Measurements from ENCODE around the gene KCNH2.

KCNH2 gene

GRCh38 chr7:150939466-150939865 lies 38.7 kb downstream of the KCNH2 start:
- TF ChIP-seq, protein P1, sequence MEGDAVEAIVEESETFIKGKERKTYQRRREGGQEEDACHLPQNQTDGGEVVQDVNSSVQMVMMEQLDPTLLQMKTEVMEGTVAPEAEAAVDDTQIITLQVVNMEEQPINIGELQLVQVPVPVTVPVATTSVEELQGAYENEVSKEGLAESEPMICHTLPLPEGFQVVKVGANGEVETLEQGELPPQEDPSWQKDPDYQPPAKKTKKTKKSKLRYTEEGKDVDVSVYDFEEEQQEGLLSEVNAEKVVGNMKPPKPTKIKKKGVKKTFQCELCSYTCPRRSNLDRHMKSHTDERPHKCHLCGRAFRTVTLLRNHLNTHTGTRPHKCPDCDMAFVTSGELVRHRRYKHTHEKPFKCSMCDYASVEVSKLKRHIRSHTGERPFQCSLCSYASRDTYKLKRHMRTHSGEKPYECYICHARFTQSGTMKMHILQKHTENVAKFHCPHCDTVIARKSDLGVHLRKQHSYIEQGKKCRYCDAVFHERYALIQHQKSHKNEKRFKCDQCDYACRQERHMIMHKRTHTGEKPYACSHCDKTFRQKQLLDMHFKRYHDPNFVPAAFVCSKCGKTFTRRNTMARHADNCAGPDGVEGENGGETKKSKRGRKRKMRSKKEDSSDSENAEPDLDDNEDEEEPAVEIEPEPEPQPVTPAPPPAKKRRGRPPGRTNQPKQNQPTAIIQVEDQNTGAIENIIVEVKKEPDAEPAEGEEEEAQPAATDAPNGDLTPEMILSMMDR (IDR thresholded peaks at IDR 0.05; ENCODE audit: insufficient read depth, low read length, poor library complexity, severe bottlenecking), result no peak
- H3K4me3 ChIP-seq (replicated peaks; ENCODE audit: low read depth, low read length), result no peak overlapping the region
- no peak for DNase-seq (ENCODE audit: extremely low read depth, insufficient read length)

GRCh38 chr7:150939052-150939451 lies 39.1 kb downstream of the KCNH2 start:
- Histone ChIP-seq H3K36me3 (ENCODE audit: control insufficient read depth, insufficient read depth, low read length) (no peaks in the 10 kb centered on the region), H3K4me3 (replicated peaks; ENCODE audit: low read depth, low read length) (no peak overlapping the region), H3K27me3 (replicated peaks; ENCODE audit: control insufficient read depth, insufficient read depth, low read length) (no peaks in the 10 kb centered on the region)
- no peak for DNase-seq (ENCODE audit: extremely low read depth, insufficient read length)
- TF ChIP-seq, protein P1 (IDR thresholded peaks at IDR 0.05; ENCODE audit: insufficient read depth, low read length, poor library complexity, severe bottlenecking), result no peak

More at GRCh38 chr7:150939466-150939865, 38.7 kb downstream of the KCNH2 start:
- H3K27me3 ChIP-seq (replicated peaks; ENCODE audit: control insufficient read depth, insufficient read depth, low read length), result no peaks in the 10 kb centered on the region
- no peaks in the 10 kb centered on the region for H3K36me3 ChIP-seq (ENCODE audit: control insufficient read depth, insufficient read depth, low read length)

GRCh38 chr7:150938566-150938965 lies 39.6 kb downstream of the KCNH2 start:
- Histone ChIP-seq H3K27me3 (replicated peaks; ENCODE audit: control insufficient read depth, insufficient read depth, low read length) (no peaks in the 10 kb centered on the region), H3K4me3 (replicated peaks; ENCODE audit: low read depth, low read length) (no peak overlapping the region)
- TF ChIP-seq, protein P1 (IDR thresholded peaks at IDR 0.05; ENCODE audit: insufficient read depth, low read length, poor library complexity, severe bottlenecking), result no peak

GRCh38 chr7:150937848-150938561 lies 40.1 kb downstream of the KCNH2 start:
- TF ChIP-seq, protein P1 (IDR thresholded peaks at IDR 0.05; ENCODE audit: insufficient read depth, low read length, poor library complexity, severe bottlenecking), result no peak
- Histone ChIP-seq H3K36me3 (ENCODE audit: control insufficient read depth, insufficient read depth, low read length) (no peaks in the 10 kb centered on the region), H3K27me3 (replicated peaks; ENCODE audit: control insufficient read depth, insufficient read depth, low read length) (no peaks in the 10 kb centered on the region), H3K4me3 (replicated peaks; ENCODE audit: low read depth, low read length) (no peak overlapping the region)
- DNase-seq (ENCODE audit: extremely low read depth, insufficient read length), result no peak

More at GRCh38 chr7:150938566-150938965, 39.6 kb downstream of the KCNH2 start:
- DNase-seq (ENCODE audit: extremely low read depth, insufficient read length), result no peak
- H3K36me3 ChIP-seq (ENCODE audit: control insufficient read depth, insufficient read depth, low read length), result no peaks in the 10 kb centered on the region

- Histone ChIP-seq H3K4me3 (replicated peaks; ENCODE audit: low read depth, low read length) (no peak overlapping the region), H3K27me3 (replicated peaks; ENCODE audit: control insufficient read depth, insufficient read depth, low read length) (no peaks in the 10 kb centered on the region), H3K36me3 (ENCODE audit: control insufficient read depth, insufficient read depth, low read length) (no peaks in the 10 kb centered on the region)
- TF ChIP-seq, protein P1 (IDR thresholded peaks at IDR 0.05; ENCODE audit: insufficient read depth, low read length, poor library complexity, severe bottlenecking), result no peak
- DNase-seq (ENCODE audit: extremely low read depth, insufficient read length), result no peak
Observed at GRCh38 chr7:150936018-150936417, 42.1 kb downstream of the KCNH2 start.
